GM12878 (cell line): Measurements from ENCODE around the gene GPR18.

ENCODE experiments used
- ASH2L ChIP-seq: fragments of 300-600, 200-600 bp; sonication (generic); IDR thresholded peaks from 2 replicates; pipeline ENCODE4 v1.6.1; 2017; ENCODE audit warnings: low read depth, mild to moderate bottlenecking, borderline replicate concordance
- EGR1 ChIP-seq, 2 experiments: IDR thresholded peaks; 1 replicate in 1 of 2; 2 replicates in 1 of 2; pipeline ENCODE4 v1.6.1; 2011 to 2012; ENCODE audit warnings: low read depth in 2 of 2, low read length in 2 of 2, borderline replicate concordance in 1 of 2, mild to moderate bottlenecking in 1 of 2, moderate library complexity in 1 of 2
- FOXK2 ChIP-seq: fragments of 450-650 bp; IDR thresholded peaks from 2 replicates; pipeline ENCODE4 v1.6.1; 2017; ENCODE audit warnings: mild to moderate bottlenecking, moderate library complexity
- FOXM1 ChIP-seq: IDR thresholded peaks from 2 replicates; pipeline ENCODE4 v1.6.1; 2012; ENCODE audit warnings: low read depth, mild to moderate bottlenecking, inconsistent platforms, low read length, moderate library complexity
- POLR2A ChIP-seq: IDR thresholded peaks from 2 replicates; pipeline ENCODE4 v1.6.1; 2011; ENCODE audit warnings: low read depth, mild to moderate bottlenecking, low read length
- SIN3A ChIP-seq: IDR thresholded peaks from 2 replicates; pipeline ENCODE4 v1.6.1; 2012; ENCODE audit warnings: low read depth, low read length, improper control_type of control experiment
- TCF3 ChIP-seq: IDR thresholded peaks from 2 replicates; pipeline ENCODE4 v1.6.1; 2012; ENCODE audit warnings: low read depth, mild to moderate bottlenecking, low read length, borderline replicate concordance; ENCODE audit not compliant: insufficient read depth
- YY1 ChIP-seq: IDR thresholded peaks from 2 replicates; pipeline ENCODE4 v1.6.1; 2011; ENCODE audit warnings: low read depth, mild to moderate bottlenecking, low read length
- TF ChIP-seq, protein P1 (sequence below): fragments of 450-650 bp; IDR thresholded peaks from 2 replicates; pipeline ENCODE4 v1.6.1; 2014; ENCODE audit warnings: mild to moderate bottlenecking
- TF ChIP-seq, protein P2 (sequence below), 3 experiments: IDR thresholded peaks in 2 of 3; conservative IDR thresholded peaks in 1 of 3; 2 replicates each; pipeline ENCODE4 v1.5.1; 2011; ENCODE audit warnings: low read depth in 3 of 3, low read length in 3 of 3, mild to moderate bottlenecking in 3 of 3, control low read depth in 2 of 3, moderate library complexity in 2 of 3, inconsistent platforms in 1 of 3, mixed read lengths in 1 of 3; ENCODE audit not compliant: control insufficient read depth in 2 of 3, insufficient read depth in 1 of 3; ENCODE audit errors: extremely low read depth in 1 of 3

DNA sequence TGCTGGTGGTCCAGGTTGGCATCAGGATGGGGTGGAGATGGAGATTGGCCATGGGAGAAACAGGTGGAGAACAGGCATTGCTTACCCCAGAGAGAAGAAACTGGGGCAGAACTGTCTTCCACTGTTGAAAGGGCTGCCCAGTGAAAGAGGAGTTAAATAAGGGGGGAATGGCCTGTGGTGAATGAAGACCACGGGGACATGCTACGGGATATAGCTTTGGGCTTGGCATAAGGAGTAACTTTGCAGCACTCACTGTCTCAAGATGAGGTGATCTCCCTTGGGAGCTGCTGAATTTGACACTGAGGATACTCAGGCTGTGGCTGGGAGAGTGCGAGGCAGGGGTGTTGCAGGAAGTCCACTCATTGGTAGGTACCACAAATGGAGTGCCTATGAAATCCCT, 10.6 kb upstream of the GPR18 start:
- no peak for TF ChIP-seq POLR2A
- no peak for TF ChIP-seq FOXK2
- TF ChIP-seq EGR1 (IDR thresholded peaks at IDR 0.05; ENCODE audit: borderline replicate concordance in 1 of 2, low read depth in 2 of 2, low read length in 2 of 2): no peak
- TF ChIP-seq, protein P1, sequence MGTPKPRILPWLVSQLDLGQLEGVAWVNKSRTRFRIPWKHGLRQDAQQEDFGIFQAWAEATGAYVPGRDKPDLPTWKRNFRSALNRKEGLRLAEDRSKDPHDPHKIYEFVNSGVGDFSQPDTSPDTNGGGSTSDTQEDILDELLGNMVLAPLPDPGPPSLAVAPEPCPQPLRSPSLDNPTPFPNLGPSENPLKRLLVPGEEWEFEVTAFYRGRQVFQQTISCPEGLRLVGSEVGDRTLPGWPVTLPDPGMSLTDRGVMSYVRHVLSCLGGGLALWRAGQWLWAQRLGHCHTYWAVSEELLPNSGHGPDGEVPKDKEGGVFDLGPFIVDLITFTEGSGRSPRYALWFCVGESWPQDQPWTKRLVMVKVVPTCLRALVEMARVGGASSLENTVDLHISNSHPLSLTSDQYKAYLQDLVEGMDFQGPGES: no peak
- no peak for TF ChIP-seq YY1
- TF ChIP-seq FOXM1: no peak
- TF ChIP-seq ASH2L: no peak
- TF ChIP-seq, protein P2, sequence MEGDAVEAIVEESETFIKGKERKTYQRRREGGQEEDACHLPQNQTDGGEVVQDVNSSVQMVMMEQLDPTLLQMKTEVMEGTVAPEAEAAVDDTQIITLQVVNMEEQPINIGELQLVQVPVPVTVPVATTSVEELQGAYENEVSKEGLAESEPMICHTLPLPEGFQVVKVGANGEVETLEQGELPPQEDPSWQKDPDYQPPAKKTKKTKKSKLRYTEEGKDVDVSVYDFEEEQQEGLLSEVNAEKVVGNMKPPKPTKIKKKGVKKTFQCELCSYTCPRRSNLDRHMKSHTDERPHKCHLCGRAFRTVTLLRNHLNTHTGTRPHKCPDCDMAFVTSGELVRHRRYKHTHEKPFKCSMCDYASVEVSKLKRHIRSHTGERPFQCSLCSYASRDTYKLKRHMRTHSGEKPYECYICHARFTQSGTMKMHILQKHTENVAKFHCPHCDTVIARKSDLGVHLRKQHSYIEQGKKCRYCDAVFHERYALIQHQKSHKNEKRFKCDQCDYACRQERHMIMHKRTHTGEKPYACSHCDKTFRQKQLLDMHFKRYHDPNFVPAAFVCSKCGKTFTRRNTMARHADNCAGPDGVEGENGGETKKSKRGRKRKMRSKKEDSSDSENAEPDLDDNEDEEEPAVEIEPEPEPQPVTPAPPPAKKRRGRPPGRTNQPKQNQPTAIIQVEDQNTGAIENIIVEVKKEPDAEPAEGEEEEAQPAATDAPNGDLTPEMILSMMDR (IDR thresholded peaks at IDR 0.05 in 2 of 3, conservative IDR thresholded peaks at IDR 0.05 in 1 of 3; ENCODE audit: control insufficient read depth in 2 of 3, extremely low read depth in 1 of 3, insufficient read depth in 1 of 3, low read depth in 3 of 3, low read length in 3 of 3): no peak
- TF ChIP-seq SIN3A: no peak
- no peak for TF ChIP-seq TCF3
